GM12873 (cell line): Measurements from ENCODE around the gene DLG2.

Source experiments
- TF ChIP-seq, protein P1 (sequence below): IDR thresholded peaks from 2 replicates; pipeline ENCODE4 v1.5.1; 2012; ENCODE audit warnings: low read depth, mild to moderate bottlenecking, moderate library complexity, low read length, control low read depth; ENCODE audit not compliant: insufficient read depth; ENCODE audit errors: missing control alignments

Gene DLG2

DNA sequence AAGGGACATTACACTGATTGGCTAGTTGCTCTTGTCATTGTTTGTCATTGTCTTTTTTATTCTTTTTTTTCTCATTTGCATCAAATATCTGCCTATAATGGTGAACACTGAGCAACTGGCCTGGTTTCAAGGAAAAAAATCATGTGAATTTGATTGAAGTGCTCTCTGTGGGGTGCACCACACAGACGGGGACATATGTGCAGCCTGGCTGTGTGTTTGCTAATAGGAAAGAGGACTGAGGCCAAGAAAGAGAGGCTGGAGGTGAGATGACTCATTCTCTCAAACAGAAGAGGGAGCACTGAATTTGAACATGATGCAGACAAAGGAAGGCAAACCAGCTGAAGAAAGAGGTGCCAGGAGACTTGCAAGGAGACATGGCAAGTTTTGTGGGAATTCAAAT lies 1656.1 kb downstream of the DLG2 start:
- TF ChIP-seq, protein P1, sequence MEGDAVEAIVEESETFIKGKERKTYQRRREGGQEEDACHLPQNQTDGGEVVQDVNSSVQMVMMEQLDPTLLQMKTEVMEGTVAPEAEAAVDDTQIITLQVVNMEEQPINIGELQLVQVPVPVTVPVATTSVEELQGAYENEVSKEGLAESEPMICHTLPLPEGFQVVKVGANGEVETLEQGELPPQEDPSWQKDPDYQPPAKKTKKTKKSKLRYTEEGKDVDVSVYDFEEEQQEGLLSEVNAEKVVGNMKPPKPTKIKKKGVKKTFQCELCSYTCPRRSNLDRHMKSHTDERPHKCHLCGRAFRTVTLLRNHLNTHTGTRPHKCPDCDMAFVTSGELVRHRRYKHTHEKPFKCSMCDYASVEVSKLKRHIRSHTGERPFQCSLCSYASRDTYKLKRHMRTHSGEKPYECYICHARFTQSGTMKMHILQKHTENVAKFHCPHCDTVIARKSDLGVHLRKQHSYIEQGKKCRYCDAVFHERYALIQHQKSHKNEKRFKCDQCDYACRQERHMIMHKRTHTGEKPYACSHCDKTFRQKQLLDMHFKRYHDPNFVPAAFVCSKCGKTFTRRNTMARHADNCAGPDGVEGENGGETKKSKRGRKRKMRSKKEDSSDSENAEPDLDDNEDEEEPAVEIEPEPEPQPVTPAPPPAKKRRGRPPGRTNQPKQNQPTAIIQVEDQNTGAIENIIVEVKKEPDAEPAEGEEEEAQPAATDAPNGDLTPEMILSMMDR: no peak

DNA sequence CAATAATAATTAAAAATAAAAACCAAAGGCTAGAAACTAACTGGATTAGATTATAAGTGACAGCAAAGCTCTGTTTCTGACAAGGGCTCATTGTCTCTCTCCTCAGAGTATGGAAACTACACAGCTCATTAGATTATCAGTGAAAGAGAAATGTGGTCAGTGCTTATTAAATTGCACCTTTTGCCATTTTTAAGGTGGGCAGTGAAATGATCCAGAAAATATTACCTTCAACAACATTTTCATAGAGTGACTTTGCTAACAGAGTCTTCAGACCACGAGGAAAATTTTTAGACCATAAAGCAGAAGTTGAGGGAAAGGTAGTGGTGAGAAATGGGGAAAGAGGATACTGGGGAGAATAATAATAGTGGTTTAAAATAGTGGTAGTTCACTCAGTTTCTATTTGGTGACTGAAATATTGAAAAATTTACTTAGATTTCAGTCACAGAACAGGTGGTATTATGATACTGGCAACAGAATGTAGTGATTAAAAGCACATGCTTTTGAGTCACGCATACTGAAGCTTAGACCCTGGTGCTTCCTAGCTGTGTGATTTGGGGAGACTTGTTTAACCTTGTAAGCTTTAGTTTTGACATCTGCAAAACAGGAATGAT lies 1657.0 kb downstream of the DLG2 start:
- TF ChIP-seq, protein P1: no peak

DNA sequence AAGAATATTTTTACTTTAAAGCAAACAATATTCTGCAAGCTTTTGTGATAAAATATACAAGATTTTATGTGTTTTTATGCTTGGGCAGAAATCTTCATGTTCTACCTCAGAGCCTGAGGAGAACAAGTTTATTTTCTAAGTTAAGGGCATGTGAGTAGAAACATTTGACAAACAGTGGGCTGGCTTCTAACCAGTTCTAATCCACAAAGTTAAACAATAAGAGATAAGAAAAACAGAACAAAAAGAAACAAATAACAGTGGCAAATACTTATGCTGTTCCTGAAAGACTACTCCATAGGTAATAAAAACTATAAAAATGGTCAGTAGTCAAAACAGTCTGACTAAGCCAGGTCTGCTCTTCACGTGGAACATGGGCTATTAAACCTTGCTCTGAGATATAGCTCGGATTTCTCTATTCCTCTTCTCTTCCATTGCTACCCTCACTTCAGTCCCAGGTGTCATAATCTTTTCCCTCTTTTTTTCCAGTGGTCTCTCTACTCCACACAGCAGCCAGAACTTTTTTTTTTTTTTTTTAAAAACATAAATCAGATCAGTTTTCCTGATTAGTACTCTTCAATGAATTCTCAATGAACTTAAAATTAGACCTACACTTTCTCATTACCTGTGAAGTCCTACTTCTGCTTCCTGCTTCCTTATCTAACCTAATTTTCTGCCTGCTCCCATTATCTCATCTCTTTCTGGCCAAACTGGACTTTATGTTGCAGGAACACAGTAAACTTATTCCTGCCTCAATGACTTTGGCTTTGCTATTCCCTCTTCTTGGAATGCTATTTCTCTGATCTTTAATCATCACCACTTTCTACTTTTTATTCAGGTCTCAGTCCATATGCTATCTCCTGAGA lies 1669.9 kb downstream of the DLG2 start:
- TF ChIP-seq, protein P1: no peak

DNA sequence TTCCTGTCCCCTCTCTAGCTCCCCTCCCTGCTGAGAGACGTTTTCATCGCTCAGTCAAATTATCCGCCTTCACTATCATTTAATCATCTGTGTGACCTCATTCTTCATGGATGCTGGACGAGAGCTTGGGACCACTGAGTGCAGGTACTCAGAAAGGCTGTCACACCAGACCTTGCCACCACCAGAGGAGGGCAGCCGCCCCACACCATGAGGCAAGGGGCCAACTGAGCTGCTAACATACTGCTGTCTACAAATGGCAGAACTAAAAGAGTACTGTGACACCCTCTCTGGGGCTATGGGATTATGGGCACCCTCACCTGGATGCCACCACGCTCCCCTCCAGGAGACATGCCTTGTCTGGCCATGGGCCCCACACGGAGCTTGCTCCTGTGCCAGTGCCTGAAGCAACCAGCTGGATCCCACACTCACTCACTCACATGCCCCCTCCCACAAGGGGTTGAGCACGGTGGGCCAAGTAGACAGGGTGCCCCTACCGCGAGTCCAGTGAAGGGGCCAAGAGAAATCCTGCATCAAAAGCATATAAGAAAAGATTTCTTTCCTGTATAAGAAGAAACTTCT lies 1670.9 kb downstream of the DLG2 start:
- TF ChIP-seq, protein P1: no peak

DNA sequence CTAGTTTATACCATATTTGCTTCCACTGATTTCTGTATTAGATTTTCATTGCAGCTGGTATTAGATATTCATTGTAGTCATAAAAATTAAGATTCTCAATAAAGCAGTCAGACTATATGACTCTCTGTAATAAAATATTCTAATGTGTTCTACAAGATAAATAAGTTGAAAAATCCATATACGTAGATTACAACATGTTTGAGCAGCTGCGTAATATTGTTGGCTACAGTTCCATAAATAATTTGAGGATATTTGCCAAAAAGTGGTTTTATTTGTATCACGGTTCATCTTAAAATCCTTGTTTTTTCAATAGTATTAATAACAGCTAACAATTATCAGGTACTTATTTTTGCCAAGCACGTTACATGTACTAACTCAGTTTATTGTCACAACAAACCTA lies 1672.4 kb downstream of the DLG2 start:
- TF ChIP-seq, protein P1: no peak

DNA sequence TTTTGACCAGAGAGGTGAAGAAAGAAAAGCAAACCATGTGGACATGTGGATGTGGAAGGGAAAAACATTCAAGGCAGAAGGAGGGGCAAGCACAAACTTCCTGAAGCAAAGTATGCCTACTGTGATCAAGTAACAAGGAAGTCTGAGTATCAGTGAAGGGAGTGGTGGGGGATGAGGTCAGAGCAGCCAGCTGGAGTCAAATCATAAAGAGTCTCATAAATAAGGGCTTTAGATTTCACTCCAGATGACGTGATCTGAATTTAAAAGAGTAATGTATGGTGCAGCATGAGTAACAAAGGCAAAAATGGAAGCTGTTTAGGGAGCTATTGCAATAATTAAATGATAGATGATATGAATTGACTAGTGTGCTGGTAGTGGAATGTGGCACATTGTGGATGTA lies 1675.6 kb downstream of the DLG2 start:
- TF ChIP-seq, protein P1: no peak

DNA sequence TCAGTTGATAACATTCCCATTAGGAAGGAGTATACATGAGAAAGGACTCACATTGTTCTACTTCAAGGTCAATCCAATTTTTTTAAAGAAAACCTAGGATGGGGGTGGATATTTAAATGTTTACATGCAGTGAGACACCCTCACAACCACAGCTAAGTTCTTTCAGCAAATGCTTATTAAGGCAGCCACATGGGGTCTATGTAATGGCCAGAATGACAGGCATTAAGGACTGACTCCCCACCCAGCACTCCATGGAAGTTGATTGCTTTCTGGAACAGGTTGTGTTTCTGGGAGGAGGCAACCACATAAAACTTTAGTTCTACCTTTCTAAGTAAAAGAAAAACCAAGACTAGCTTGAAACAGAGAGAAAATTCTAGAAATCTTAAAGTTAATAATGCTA lies 1678.9 kb downstream of the DLG2 start:
- TF ChIP-seq, protein P1: no peak
